Gastrocnemius medialis (tissue), 4 donors: ENCODE data around the gene ERCC1. TPM values are rescaled to one million over a fixed set of nuclear protein-coding genes. Genes with fewer than 3 reads are reported as not detected.
A peak's percentile ranks its signal among the peaks of the same experiment; 100 is the strongest.

ENCODE experiments used
- ATAC-seq, 2 donors: fragments of 150-250 bp; one replicate each; pipeline ENCODE4 v1.9.1; 2016
- DNase-seq, 2 donors: peaks; one replicate each; pipeline ENCODE4 v3.0.0-alpha.2; 2019
- H3K27ac ChIP-seq, 4 donors: fragments of 200-600 bp; sonication (generic); 1 replicate in 1 of 4; 2 replicates in 3 of 4; pipeline ENCODE4 v1.5.1; 2016 to 2018; ENCODE audit warnings: mild to moderate bottlenecking in 2 of 4, moderate library complexity in 1 of 4
- H3K27me3 ChIP-seq, 3 donors: fragments of 200-600 bp; sonication (generic) in 2 of 3; 1 replicate in 1 of 3; 2 replicates in 2 of 3; pipeline versions ENCODE4 v1.5.1 to v1.6.0; 2016 to 2019; ENCODE audit warnings: mild to moderate bottlenecking in 1 of 3, moderate library complexity in 1 of 3
- H3K36me3 ChIP-seq, 2 donors: fragments of 200-600 bp; sonication (generic) in 1 of 2; one replicate each; pipeline ENCODE4 v1.5.1; 2017 to 2018
- H3K4me1 ChIP-seq, 2 donors: fragments of 200-600 bp; sonication (generic) in 1 of 2; one replicate each; pipeline ENCODE4 v1.5.1; 2016 to 2017; ENCODE audit warnings: mild to moderate bottlenecking in 2 of 2
- H3K4me3 ChIP-seq, 4 donors: fragments of 200-600 bp; sonication (generic) in 3 of 4; 1 replicate in 1 of 4; 2 replicates in 3 of 4; pipeline ENCODE4 v1.5.1; 2016 to 2019; ENCODE audit warnings: mild to moderate bottlenecking in 2 of 4
- H3K9me3 ChIP-seq, 3 donors: fragments of 200-600 bp; sonication (generic) in 2 of 3; 1 replicate in 1 of 3; 2 replicates in 2 of 3; pipeline ENCODE4 v1.5.1; 2016 to 2019
- POLR2A ChIP-seq, 2 donors: fragments of 450-650 bp; IDR thresholded peaks; one replicate each; pipeline ENCODE4 v1.6.1; 2017; ENCODE audit warnings: antibody characterized with exemption in 2 of 2, mild to moderate bottlenecking in 2 of 2, moderate library complexity in 2 of 2
- in situ Hi-C, 4 donors: fragments of 200-750 bp; cut with MboI; loops; one replicate each; pipeline versions ENCODE4 v1.15.0 to v1.8.0; 2017; ENCODE audit warnings: low sequenced_read_pairs in 4 of 4
- intact Hi-C: fragments of 100-400 bp; cut with DNase I; formaldehyde crosslinking; loops from one replicate; pipeline ENCODE4 v1.15.1; 2023; ENCODE audit warnings: low total_unique reads
- total RNA-seq, 4 donors: library from RNA; depleted of rRNA; stranded (reverse); fragments of >200 nt; gene quantifications; one replicate each; pipeline versions ENCODE4 v1.1.0 to v1.2.3, GENCODE V29; 2016
- TF ChIP-seq, protein P1 (sequence below), 5 experiments: fragments of 450-650 bp in 3 of 5; fragments of 200-600 bp in 2 of 5; sonication (generic) in 2 of 5; IDR thresholded peaks in 4 of 5; conservative IDR thresholded peaks in 1 of 5; 1 replicate in 4 of 5; 2 replicates in 1 of 5; pipeline ENCODE4 v1.5.1; 2016 to 2019; ENCODE audit warnings: antibody characterized with exemption in 5 of 5, mild to moderate bottlenecking in 3 of 5, moderate library complexity in 3 of 5

Gene ERCC1
- total RNA-seq, 4 donors from 2014 or later, result 92.1 to 185 (median 103) TPM

DNA sequence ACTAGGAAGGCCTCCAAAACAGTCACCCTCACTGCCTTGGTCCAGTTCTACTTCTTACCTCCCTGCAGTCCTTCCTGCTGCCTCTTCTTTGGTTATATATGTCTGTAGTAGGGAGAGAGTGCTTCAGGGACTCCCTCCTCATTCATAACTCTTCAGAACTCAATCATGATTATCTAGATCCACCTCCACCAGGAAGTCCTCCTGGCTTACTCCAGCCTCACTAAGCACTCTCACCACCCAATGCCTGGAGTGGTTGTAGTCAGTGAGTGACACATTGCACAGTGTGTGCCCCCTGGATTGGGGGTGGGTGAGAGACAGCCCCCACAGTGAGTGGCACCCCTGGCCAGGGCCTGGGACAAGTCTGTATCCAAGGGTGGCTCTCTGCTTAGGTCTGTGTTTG is 34.1 kb upstream of the ERCC1 start:
- DNase-seq (no peak), ATAC-seq (no peak)
- no peaks in the 10 kb centered on the region for H3K36me3 ChIP-seq
- H3K27ac ChIP-seq, result no peak overlapping the region
- H3K4me3 ChIP-seq, result no peak overlapping the region
- no peaks in the 10 kb centered on the region for H3K27me3 ChIP-seq
- in situ Hi-C loops (no loop called here), intact Hi-C loops (no loop called here)
- no peaks in the 10 kb centered on the region for H3K9me3 ChIP-seq
- peaks cover 18 to 19% of the 10 kb centered on the region in 2 donors for H3K4me1 ChIP-seq
- TF ChIP-seq, protein P1, sequence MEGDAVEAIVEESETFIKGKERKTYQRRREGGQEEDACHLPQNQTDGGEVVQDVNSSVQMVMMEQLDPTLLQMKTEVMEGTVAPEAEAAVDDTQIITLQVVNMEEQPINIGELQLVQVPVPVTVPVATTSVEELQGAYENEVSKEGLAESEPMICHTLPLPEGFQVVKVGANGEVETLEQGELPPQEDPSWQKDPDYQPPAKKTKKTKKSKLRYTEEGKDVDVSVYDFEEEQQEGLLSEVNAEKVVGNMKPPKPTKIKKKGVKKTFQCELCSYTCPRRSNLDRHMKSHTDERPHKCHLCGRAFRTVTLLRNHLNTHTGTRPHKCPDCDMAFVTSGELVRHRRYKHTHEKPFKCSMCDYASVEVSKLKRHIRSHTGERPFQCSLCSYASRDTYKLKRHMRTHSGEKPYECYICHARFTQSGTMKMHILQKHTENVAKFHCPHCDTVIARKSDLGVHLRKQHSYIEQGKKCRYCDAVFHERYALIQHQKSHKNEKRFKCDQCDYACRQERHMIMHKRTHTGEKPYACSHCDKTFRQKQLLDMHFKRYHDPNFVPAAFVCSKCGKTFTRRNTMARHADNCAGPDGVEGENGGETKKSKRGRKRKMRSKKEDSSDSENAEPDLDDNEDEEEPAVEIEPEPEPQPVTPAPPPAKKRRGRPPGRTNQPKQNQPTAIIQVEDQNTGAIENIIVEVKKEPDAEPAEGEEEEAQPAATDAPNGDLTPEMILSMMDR (IDR thresholded peaks at IDR 0.05 in 4 of 5, conservative IDR thresholded peaks at IDR 0.05 in 1 of 5), result no peak
- TF ChIP-seq POLR2A (IDR thresholded peaks at IDR 0.05), result no peak

- intact Hi-C loops (loop anchor here (1.0 kb wide), 1 partner anchor 11 kb away; the partner anchor contains the start of gene FOSB), in situ Hi-C loops (no loop called here)
- Histone ChIP-seq H3K27ac (peak overlapping the region; percentile 79 to 89 (median 88)), H3K36me3 (no peaks in the 10 kb centered on the region), H3K4me1 (peaks cover 18 to 22% of the 10 kb centered on the region in 2 donors), H3K4me3 (no peak overlapping the region), H3K27me3 (no peaks in the 10 kb centered on the region), H3K9me3 (no peaks in the 10 kb centered on the region)
- no peak for ATAC-seq
- no peak for DNase-seq
- TF ChIP-seq, protein P1 (IDR thresholded peaks at IDR 0.05 in 4 of 5, conservative IDR thresholded peaks at IDR 0.05 in 1 of 5), result no peak
- TF ChIP-seq POLR2A (IDR thresholded peaks at IDR 0.05), result no peak
Observed at GRCh38 chr19:45456500-45456815, 32.7 kb upstream of the ERCC1 start.

- Histone ChIP-seq H3K27me3 (no peaks in the 10 kb centered on the region), H3K4me1 (peaks cover 22 to 28% of the 10 kb centered on the region in 2 donors), H3K36me3 (no peaks in the 10 kb centered on the region), H3K4me3 (peak overlapping the region; percentile 21 to 51 (median 37)), H3K27ac (peak overlapping the region; percentile 79 to 89 (median 88)), H3K9me3 (no peaks in the 10 kb centered on the region)
- no peak for TF ChIP-seq POLR2A (IDR thresholded peaks at IDR 0.05)
- TF ChIP-seq, protein P1 (IDR thresholded peaks at IDR 0.05 in 4 of 5, conservative IDR thresholded peaks at IDR 0.05 in 1 of 5), result no peak
- ATAC-seq (peak; percentile 93), DNase-seq (peak; percentile 87 to 97)
- in situ Hi-C loops, result no loop called here
- intact Hi-C loops, result loop anchor here (1.0 kb wide), 1 partner anchor 11 kb away; the partner anchor contains the start of gene FOSB
Observed at GRCh38 chr19:45455707-45456499, 32.2 kb upstream of the ERCC1 start.

GRCh38 chr19:45451850-45452387 is 28.2 kb upstream of the ERCC1 start:
- no peak for TF ChIP-seq POLR2A (IDR thresholded peaks at IDR 0.05)
- TF ChIP-seq, protein P1 (IDR thresholded peaks at IDR 0.05 in 4 of 5, conservative IDR thresholded peaks at IDR 0.05 in 1 of 5), result no peak
- no peaks in the 10 kb centered on the region for H3K36me3 ChIP-seq
- DNase-seq (no peak), ATAC-seq (no peak)
- in situ Hi-C loops, result no loop called here
- no peak overlapping the region for H3K4me3 ChIP-seq
- H3K9me3 ChIP-seq, result no peaks in the 10 kb centered on the region
- intact Hi-C loops, result loop anchor here (2.0 kb wide), 1 partner anchor 15 kb away; the partner anchor contains the start of gene FOSB
- H3K27ac ChIP-seq, result no peak overlapping the region
- peaks cover 26 to 38% of the 10 kb centered on the region in 2 donors for H3K4me1 ChIP-seq
- no peaks in the 10 kb centered on the region for H3K27me3 ChIP-seq
